Fibroblast of villous mesenchyme (primary cell): ENCODE data around the gene KRTAP5-1. TPM values are rescaled to one million over a fixed set of nuclear protein-coding genes. Genes with fewer than 3 reads are reported as not detected.
A peak's percentile ranks its signal among the peaks of the same experiment; 100 is the strongest.

Source experiments
- DNase-seq: peaks from one replicate; pipeline ENCODE4 v3.0.0-alpha.2; 2010; ENCODE audit warnings: low read depth
- H3K4me3 ChIP-seq: 2 replicates; pipeline ENCODE4 v1.5.1; 2011; ENCODE audit warnings: low read depth, mild to moderate bottlenecking, low read length
- total RNA-seq: library from RNA; depleted of rRNA; stranded (reverse); fragments of >200 nt; gene quantifications from 2 replicates; pipeline ENCODE4 v1.2.3, GENCODE V29; 2012
- TF ChIP-seq, protein P1 (sequence below): IDR thresholded peaks from 2 replicates; pipeline ENCODE4 v1.5.1; 2012; ENCODE audit warnings: low read depth, mild to moderate bottlenecking, low read length; ENCODE audit not compliant: insufficient read depth

KRTAP5-1 gene
- total RNA-seq, 1 donor: not detected

DNA sequence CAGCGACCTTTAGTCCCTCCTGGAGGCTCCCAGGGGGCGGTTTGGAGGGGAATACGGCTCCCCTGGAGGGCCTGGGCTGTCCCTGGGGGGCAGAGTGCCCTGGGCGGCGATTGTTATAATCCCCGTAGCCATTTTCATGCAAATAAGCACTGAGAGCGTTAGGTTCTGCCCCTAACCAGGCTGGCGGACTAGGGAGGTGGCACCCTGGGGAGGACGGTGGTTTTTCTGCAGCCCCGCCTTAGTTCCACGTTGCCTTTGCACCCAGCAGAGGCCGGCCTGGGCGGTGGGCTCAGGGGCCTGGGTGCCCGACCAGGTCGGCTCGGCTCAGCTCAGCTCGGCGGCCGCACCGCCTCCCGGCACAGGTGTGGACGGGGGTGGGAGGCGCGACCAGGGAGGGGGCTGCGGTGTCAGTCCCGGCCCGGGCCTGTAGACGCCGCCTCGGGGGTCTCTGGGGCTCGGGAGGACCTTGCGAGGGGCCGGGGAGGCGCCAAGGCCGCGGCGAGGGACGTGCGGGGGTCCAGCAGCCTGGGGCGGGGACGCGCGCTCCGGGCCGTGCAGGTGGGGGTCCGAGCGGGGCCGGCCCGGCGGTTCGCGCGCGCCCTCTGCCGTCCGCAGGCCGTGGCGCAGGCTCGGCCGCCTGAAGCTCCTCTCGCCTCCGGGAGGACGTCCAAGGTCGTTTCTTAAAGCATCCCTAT lies 10.7 kb downstream of the KRTAP5-1 start:
- DNase-seq: peak; percentile 39
- H3K4me3 ChIP-seq: no peak overlapping the region
- TF ChIP-seq, protein P1, sequence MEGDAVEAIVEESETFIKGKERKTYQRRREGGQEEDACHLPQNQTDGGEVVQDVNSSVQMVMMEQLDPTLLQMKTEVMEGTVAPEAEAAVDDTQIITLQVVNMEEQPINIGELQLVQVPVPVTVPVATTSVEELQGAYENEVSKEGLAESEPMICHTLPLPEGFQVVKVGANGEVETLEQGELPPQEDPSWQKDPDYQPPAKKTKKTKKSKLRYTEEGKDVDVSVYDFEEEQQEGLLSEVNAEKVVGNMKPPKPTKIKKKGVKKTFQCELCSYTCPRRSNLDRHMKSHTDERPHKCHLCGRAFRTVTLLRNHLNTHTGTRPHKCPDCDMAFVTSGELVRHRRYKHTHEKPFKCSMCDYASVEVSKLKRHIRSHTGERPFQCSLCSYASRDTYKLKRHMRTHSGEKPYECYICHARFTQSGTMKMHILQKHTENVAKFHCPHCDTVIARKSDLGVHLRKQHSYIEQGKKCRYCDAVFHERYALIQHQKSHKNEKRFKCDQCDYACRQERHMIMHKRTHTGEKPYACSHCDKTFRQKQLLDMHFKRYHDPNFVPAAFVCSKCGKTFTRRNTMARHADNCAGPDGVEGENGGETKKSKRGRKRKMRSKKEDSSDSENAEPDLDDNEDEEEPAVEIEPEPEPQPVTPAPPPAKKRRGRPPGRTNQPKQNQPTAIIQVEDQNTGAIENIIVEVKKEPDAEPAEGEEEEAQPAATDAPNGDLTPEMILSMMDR: peak; percentile 64

DNA sequence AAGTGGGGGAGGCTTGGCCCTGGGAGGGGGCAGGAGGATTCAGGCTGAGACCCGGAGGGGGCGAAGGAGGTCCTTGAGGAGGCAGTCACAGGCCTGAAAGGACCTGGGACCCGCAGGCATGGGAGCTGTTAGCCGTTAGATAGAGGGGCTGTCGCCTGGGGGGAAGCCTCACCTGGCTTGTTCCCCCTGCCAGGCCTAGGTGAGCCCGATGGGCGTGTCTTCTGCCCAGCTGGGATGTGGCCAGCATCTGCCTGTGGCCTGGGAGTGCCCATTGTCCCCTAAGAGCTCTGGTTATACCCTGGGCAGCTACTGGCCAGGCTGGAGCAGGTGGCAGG lies 11.2 kb downstream of the KRTAP5-1 start:
- TF ChIP-seq, protein P1: no peak
- no peak overlapping the region for H3K4me3 ChIP-seq
- no peak for DNase-seq

DNA sequence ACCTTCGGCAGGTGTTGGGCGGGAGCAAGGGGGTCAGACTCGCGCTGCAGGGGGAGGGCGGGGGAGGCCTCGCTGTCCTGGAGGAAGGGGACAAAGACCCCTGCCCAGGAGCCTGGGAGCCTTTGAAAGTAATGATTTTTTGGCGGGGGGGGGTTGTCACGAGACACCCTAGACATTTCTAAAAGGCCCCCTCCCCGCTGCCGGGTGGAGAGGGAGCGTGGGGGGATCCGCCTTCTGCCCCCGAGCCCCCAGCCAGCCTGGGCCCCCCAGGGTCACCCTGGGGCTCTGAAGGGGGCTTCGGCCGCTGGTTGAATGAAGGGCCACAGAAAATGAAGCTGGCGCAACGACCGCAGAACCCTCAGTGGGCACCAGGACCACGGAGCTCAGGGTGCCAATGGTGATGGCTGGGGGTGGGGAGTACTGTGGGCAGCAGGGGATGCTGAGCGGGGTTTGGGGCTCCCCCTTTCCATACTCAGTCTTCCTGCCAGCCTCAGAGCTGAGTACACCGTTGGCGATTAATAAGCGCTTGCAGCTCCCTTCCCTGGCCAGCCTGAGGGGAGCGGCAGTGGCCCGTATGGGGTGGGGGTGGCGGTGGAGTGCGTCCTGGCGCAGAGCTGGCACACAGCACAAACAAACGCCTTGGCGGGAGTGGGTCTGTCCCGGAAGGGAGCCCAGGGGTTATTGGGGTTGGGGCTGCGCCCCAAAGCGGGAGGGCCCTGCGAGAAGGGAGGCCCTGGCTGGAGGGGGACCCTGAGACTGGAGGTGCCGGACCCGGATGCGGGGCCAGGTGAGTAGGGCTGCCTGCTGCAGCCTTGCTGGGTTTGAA lies 11.8 kb downstream of the KRTAP5-1 start:
- DNase-seq: no peak
- TF ChIP-seq, protein P1: no peak
- H3K4me3 ChIP-seq: no peak overlapping the region

DNA sequence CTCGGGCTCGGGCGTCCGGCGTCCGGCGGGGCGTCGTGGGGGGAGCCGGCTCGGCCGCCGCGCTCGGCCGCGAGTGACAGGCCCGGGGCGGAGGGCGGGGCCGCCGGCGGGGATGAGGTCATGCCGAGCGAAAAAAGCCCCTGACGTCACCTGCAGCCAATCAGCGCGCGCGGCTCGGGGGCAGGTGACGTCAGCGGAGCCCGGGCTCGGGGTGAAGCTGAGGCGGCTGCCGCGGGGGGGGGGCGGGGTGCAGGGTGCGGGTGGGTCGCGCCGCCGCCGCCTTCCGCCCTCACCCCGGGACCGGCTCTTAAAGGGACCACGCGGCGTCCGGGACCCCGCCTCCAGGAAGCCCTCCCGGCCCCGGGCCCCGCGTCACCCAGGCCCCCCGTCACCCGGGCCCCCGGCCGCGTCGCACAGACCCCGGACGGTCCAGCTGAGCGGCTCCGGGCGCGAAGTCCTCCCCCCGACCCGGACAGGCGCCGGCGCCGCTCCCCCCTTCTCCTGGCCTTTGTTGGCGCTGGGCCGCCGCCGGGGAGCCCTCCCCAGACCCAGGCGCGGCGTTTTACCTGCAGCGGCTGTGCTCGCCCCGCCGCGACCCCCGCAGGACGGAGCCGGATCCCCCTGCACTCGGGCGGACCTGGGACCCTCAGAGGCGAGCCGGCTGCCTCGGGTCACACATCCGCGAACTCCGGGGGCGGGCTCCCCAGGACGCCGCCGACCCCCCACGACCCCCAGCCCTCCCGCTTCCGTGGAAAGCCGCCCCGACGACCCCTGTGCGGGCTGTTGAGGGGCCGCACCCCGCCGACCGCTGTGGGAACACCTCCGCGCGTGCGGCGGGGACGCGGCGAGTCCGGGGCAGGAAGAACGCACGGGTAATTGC lies 12.6 kb downstream of the KRTAP5-1 start, which contains the start of gene DUSP8:
DUSP8 (minus strand) TSS at position 75 of the 880 bp plus-strand sequence. CDS start 6,445 bp downstream, outside the sequence.
- peak within 1 kb of the TSS; percentile 60 for H3K4me3 ChIP-seq

DNA sequence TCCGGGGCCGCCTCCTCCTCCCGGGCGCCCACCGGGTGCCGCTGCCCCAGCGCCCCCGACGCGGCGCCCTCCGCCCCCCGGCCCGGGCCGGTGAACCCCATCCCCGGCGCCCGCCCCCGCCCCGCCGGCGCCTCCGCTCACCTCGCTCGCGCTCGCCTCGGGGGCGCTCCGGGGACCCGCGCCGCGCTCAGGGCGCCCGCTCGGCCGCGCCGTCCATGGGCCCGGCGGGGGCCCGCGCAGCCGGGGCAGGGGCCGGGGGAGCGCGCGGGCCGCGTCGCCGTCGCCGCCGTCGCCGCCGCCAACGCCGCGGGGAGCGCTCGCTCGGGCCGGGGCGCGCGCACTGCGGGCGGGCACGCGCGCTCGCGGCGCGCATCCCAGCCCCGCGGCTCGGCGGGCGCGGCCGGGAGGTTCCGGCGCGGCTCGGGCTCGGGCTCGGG lies 13.3 kb downstream of the KRTAP5-1 start:
- peak overlapping the region; percentile 60 for H3K4me3 ChIP-seq
- DNase-seq: no peak
- TF ChIP-seq, protein P1: no peak

More for the DNA sequence above, 12.6 kb downstream of the KRTAP5-1 start, which contains the start of gene DUSP8:
- TF ChIP-seq, protein P1: no peak
- peak; percentile 86 for DNase-seq
